ENCODE data around the gene MEI4. TPM values are rescaled to one million over a fixed set of nuclear protein-coding genes. Genes with fewer than 3 reads are reported as not detected.

MEI4 gene
- total and polyA plus RNA-seq, 2 of the 8 experiments (the other 6 are each of a cell fraction or from before 2014, with no cell fraction given), result 0.05 to 0.24 TPM

DNA sequence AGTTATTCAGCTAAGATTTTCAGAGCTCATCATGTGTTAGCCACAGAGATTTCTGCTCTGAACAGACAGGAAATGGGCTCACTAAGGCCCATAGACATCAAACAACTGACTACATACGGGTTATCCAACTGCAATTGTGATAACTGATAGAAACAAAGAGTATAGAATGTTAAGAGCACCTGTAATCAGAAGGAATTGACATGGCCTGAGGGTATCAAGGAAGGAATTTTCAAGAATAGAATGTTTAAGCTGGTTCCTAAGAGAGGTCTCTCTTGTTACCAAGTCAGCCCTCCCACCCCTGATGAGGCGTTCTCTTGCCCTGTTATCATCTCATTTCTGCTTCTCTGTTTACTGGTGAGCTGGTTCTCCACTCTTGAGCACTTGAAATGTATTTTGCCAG lies at the start of gene MEI4 (continued):
- TF ChIP-seq TAF7 (optimal IDR thresholded peaks at IDR 0.05; ENCODE audit: borderline replicate concordance, low read depth, low read length), result no peak
- TF ChIP-seq KDM4A (IDR thresholded peaks at IDR 0.05; ENCODE audit: low read depth, low read length, severe bottlenecking), result no peak
- TF ChIP-seq EZH2 (IDR thresholded peaks at IDR 0.05; ENCODE audit: low read depth, low read length, severe bottlenecking), result no peak
- TF ChIP-seq SP1 (IDR thresholded peaks at IDR 0.05; ENCODE audit: low read depth, low read length), result no peak
- TF ChIP-seq SP2 (IDR thresholded peaks at IDR 0.05; ENCODE audit: low read length), result no peak
- TF ChIP-seq TBP (IDR thresholded peaks at IDR 0.05; ENCODE audit: low read depth, low read length), result no peak
- TF ChIP-seq ATF2 (IDR thresholded peaks at IDR 0.05; ENCODE audit: low read length), result no peak
- no peak for TF ChIP-seq CREB1 (IDR thresholded peaks at IDR 0.05)

Data from H1 (cell line).